A549 (cell line): ENCODE measurements around the gene NMT1. TPM values are rescaled to one million over a fixed set of nuclear protein-coding genes. Genes with fewer than 3 reads are reported as not detected.
A peak's percentile ranks its signal among the peaks of the same experiment; 100 is the strongest.

Experiments
- ATAC-seq, 2 experiments: fragments of 200-7000 bp in 1 of 2; fragments of >200 bp in 1 of 2; cut with Nextera tagmentation in 1 of 2; cut with Tn5 transposase in 1 of 2; 3 replicates each; pipeline versions ENCODE4 v1.8.0 to v1.9.1; 2018 to 2020; ENCODE audit warnings: mild to moderate bottlenecking in 1 of 2, moderate library complexity in 1 of 2
- CTCF ChIA-PET: fragments of 300-600 bp; sonication (Branson Sonifier 250); formaldehyde crosslinking; extraction: SDS; loops from one replicate; lab custom pipeline; 2021; ENCODE audit warnings: antibody characterized with exemption, inconsistent platforms; lab: Yijun Ruan, JAX
- POLR2A ChIA-PET: fragments of 350-600 bp; formaldehyde crosslinking; extraction: SDS; loops from one replicate; lab custom pipeline; 2021; ENCODE audit warnings: antibody characterized with exemption, inconsistent platforms; lab: Yijun Ruan, JAX
- DNase-seq, 2 experiments: peaks; one replicate each; pipeline versions ENCODE4 v3.0.0 to v3.0.0-alpha.2; 2011 to 2016; ENCODE audit warnings: low read depth in 1 of 2, low spot score in 1 of 2
- FAIRE-seq: peaks from 2 replicates; lab custom pipeline; 2011; peaks lifted over from hg19 to GRCh38; lab: Jason Lieb, UNC
- H3K27ac ChIP-seq, 2 experiments: fragments of >200 bp; sonication (Bioruptor Twin); formaldehyde crosslinking; 3 replicates each; pipeline ENCODE4 v1.5.1; 2016 to 2017
- H3K4me1 ChIP-seq: fragments of >200 bp; sonication (Bioruptor Twin); formaldehyde crosslinking; 3 replicates; pipeline ENCODE4 v1.6.1; 2016
- H3K4me2 ChIP-seq: fragments of >200 bp; sonication (Bioruptor Twin); formaldehyde crosslinking; 3 replicates; pipeline ENCODE4 v1.6.1; 2016
- H3K4me3 ChIP-seq: fragments of >200 bp; sonication (Bioruptor Twin); formaldehyde crosslinking; 3 replicates; pipeline ENCODE4 v1.5.1; 2016
- H3K9me3 ChIP-seq: fragments of >200 bp; sonication (Bioruptor Twin); formaldehyde crosslinking; 3 replicates; pipeline ENCODE4 v1.6.1; 2016
- ATOH8 ChIP-seq: fragments of 250-450 bp; sonication (Bioruptor Pico); IDR thresholded peaks from 2 replicates; pipeline ENCODE4 v1.5.0; 2020; ENCODE audit warnings: low read depth, mild to moderate bottlenecking, moderate library complexity
- BHLHE40 ChIP-seq: IDR thresholded peaks from 2 replicates; pipeline ENCODE4 v1.6.1; 2012; ENCODE audit warnings: low read depth, low read length, inconsistent platforms
- ESRRA ChIP-seq: fragments of 150-350 bp; IDR thresholded peaks from 2 replicates; pipeline ENCODE4 v1.6.1; 2014; ENCODE audit warnings: mild to moderate bottlenecking, low read length, borderline replicate concordance
- FOSL2 ChIP-seq, 2 experiments: fragments of 450-650 bp in 1 of 2; fragments of >200 bp in 1 of 2; sonication (Bioruptor Twin) in 1 of 2; formaldehyde crosslinking; IDR thresholded peaks; 2 replicates each; pipeline versions ENCODE4 v1.5.0 to v1.6.1; 2016 to 2020; ENCODE audit warnings: mild to moderate bottlenecking in 1 of 2, moderate library complexity in 1 of 2
- FOXS1 ChIP-seq: fragments of 250-450 bp; sonication (Bioruptor Pico); IDR thresholded peaks from 2 replicates; pipeline ENCODE4 v1.5.0; 2020; ENCODE audit warnings: mild to moderate bottlenecking, moderate library complexity
- GATA3 ChIP-seq: IDR thresholded peaks from 2 replicates; pipeline ENCODE4 v1.6.1; 2012; ENCODE audit warnings: borderline replicate concordance
- HEYL ChIP-seq: fragments of 250-450 bp; sonication (Bioruptor Pico); IDR thresholded peaks from 2 replicates; pipeline ENCODE4 v1.8.0; 2021; ENCODE audit warnings: mild to moderate bottlenecking, moderate library complexity
- HOXA7 ChIP-seq: fragments of 250-450 bp; sonication (Bioruptor Pico); IDR thresholded peaks from 2 replicates; pipeline ENCODE4 v1.5.0; 2020; ENCODE audit warnings: mild to moderate bottlenecking, moderate library complexity
- HOXB13 ChIP-seq: fragments of 250-450 bp; sonication (Bioruptor Pico); IDR thresholded peaks from 2 replicates; pipeline ENCODE4 v1.5.0; 2020; ENCODE audit warnings: low read depth, mild to moderate bottlenecking, moderate library complexity
- HOXB5 ChIP-seq: fragments of 250-450 bp; sonication (Bioruptor Pico); IDR thresholded peaks from 2 replicates; pipeline ENCODE4 v1.5.0; 2020; ENCODE audit warnings: mild to moderate bottlenecking, moderate library complexity
- JUN ChIP-seq, 2 experiments: fragments of >200 bp; sonication (Bioruptor Twin); formaldehyde crosslinking; IDR thresholded peaks; 2 replicates in 1 of 2; 3 replicates in 1 of 2; pipeline ENCODE4 v1.6.1; 2016 to 2017
- JUNB ChIP-seq: fragments of >200 bp; sonication (Bioruptor Twin); formaldehyde crosslinking; IDR thresholded peaks from 2 replicates; pipeline ENCODE4 v1.6.1; 2016
- MAFK ChIP-seq: fragments of 450-650 bp; IDR thresholded peaks from 2 replicates; pipeline ENCODE4 v1.6.1; 2014; ENCODE audit not compliant: partially characterized antibody
- MAZ ChIP-seq: fragments of 150-350 bp; IDR thresholded peaks from 2 replicates; pipeline ENCODE4 v1.6.1; 2014; ENCODE audit warnings: antibody characterized with exemption, low read depth, low read length, borderline replicate concordance
- MYC ChIP-seq: IDR thresholded peaks from 2 replicates; pipeline ENCODE4 v1.6.1; 2012; ENCODE audit warnings: mild to moderate bottlenecking, inconsistent platforms, low read length, improper control_type of control experiment, borderline replicate concordance
- NFE2L2 ChIP-seq: fragments of 150-350 bp; conservative IDR thresholded peaks from 2 replicates; pipeline ENCODE4 v1.6.1; 2014; ENCODE audit warnings: low read length
- POLR2AphosphoS2 ChIP-seq: conservative IDR thresholded peaks from 2 replicates; pipeline ENCODE4 v1.6.1; 2012; ENCODE audit warnings: low read length, improper control_type of control experiment, inconsistent platforms
- RARB ChIP-seq: fragments of 250-450 bp; sonication (Bioruptor Pico); IDR thresholded peaks from 2 replicates; pipeline ENCODE4 v1.8.0; 2021; ENCODE audit warnings: mild to moderate bottlenecking, moderate library complexity
- RFX5 ChIP-seq: fragments of 450-650 bp; IDR thresholded peaks from 2 replicates; pipeline ENCODE4 v1.7.1; 2014; ENCODE audit warnings: antibody characterized with exemption, mild to moderate bottlenecking, moderate library complexity
- SMC3 ChIP-seq: fragments of >200 bp; sonication (Bioruptor Twin); formaldehyde crosslinking; IDR thresholded peaks from 3 replicates; pipeline ENCODE4 v1.6.1; 2018; ENCODE audit warnings: inconsistent platforms
- SREBF2 ChIP-seq: fragments of 450-650 bp; IDR thresholded peaks from 2 replicates; pipeline ENCODE4 v1.6.1; 2014; ENCODE audit warnings: mild to moderate bottlenecking, moderate library complexity
- ZC3H11A ChIP-seq: fragments of 450-650 bp; IDR thresholded peaks from 2 replicates; pipeline ENCODE4 v1.6.1; 2014; ENCODE audit warnings: antibody characterized with exemption, mild to moderate bottlenecking
- ZFP36 ChIP-seq: fragments of 450-650 bp; IDR thresholded peaks from 2 replicates; pipeline ENCODE4 v1.6.1; 2014; ENCODE audit warnings: borderline replicate concordance; ENCODE audit not compliant: partially characterized antibody
- ZNF302 ChIP-seq: fragments of 250-450 bp; sonication (Bioruptor Pico); IDR thresholded peaks from 2 replicates; pipeline ENCODE4 v1.9.0; 2021; ENCODE audit warnings: inconsistent platforms, mild to moderate bottlenecking, moderate library complexity
- WGBS: methylation state at CpG from one replicate; pipeline ENCODE4 v1.1.6; 2017; ENCODE audit errors: missing lambda C conversion rate; 5-methylcytosine and 5-hydroxymethylcytosine counted together
- polyA plus RNA-seq, 4 experiments: library from polyadenylated mRNA; depleted of rRNA in 3 of 4; stranded (reverse); fragments of >200 nt; fragmentation: RNase III in 1 of 4; extraction: RNeasy Plus Mini Kit Qiagen cat#74134 plus additional on column Dnase treatment in 1 of 4; gene quantifications; 2 replicates in 3 of 4; 3 replicates in 1 of 4; pipeline ENCODE4 v1.2.3, GENCODE V29; 2011 to 2017
- TF ChIP-seq, protein P1 (sequence below): fragments of 450-650 bp; IDR thresholded peaks from 2 replicates; pipeline ENCODE4 v1.6.1; 2014; ENCODE audit warnings: antibody characterized with exemption
- TF ChIP-seq, protein P2 (sequence below): IDR thresholded peaks from 2 replicates; pipeline ENCODE4 v1.6.1; 2012

The NMT1 gene
- polyA plus RNA-seq, 2 of the 4 experiments (the other 2 are of a cell fraction) = 82.9 to 270 TPM

- TF ChIP-seq ZC3H11A (no peak), ZFP36 (no peak), SREBF2 (no peak)
These were observed 67.9 kb downstream of the NMT1 start (continued) for GRCh38 chr17:45128989-45129388.

GRCh38 chr17:45129426-45129939, 68.4 kb downstream of the NMT1 start:
- H3K4me3 ChIP-seq = peak overlapping the region; percentile 98; the same call in 2 of the 3 replicates
- no peak for ATAC-seq

DNA sequence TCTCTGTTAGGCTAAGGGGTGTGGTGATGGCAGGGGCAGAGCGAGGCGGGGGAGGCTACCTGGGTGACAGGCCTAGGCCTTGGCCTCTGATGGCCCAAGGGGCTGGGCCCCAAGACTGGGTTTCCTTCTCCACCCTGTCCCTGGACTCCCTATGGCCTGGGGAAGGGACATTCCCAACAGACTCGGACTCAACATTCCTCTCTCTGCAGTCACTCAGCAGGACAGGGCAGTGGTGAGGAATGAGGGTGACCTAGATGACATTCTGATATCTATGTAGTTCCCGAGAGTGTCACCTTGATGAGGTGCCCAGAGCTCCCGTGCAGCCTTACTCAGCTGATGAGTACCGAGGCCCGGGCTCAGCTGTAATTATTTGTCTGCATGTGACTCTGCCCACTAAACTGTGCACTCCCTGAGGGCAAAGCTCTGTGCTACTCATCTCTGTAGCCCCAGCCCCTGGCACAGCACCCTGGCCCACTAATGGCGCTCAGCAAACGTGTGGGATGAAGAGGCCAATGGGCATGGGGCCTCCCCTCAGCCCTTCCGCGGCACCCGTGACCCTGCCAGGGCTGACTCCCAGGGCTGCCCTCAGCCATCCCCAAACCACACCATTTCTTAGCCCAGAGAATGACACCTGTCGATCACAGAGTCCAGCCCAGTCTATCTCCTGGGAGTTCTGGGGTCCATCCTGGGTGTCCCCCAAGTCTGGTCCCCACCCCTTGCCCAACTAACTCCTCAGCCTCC, 69.0 kb downstream of the NMT1 start:
- H3K4me3 ChIP-seq = peak overlapping the region; percentile 98
- DNase-seq (peak in 1 of 2 experiments; percentile 67), ATAC-seq (peak; percentile 1 to 2; a peak in 4 of 6 replicates), FAIRE-seq (peak; percentile 61)
- ChIA-PET CTCF (interaction anchor here (0.9 to 20.1 kb wide), 11 partner anchors 9 to 358 kb away, joined by 3 to 742 read pairs (median 8); partner anchors contain the start of genes HEXIM1 and HEXIM2), POLR2A (interaction anchor here (0.6 to 1.0 kb wide), 2 partner anchors 18 kb away, joined by 3 to 4 read pairs; partner anchors contain the start of gene HEXIM1)
- H3K4me2 ChIP-seq = peak overlapping the region; percentile 90
- no peaks in the 10 kb centered on the region for H3K9me3 ChIP-seq
- peaks cover 59% of the 10 kb centered on the region for H3K4me1 ChIP-seq
- TF ChIP-seq, protein P1, sequence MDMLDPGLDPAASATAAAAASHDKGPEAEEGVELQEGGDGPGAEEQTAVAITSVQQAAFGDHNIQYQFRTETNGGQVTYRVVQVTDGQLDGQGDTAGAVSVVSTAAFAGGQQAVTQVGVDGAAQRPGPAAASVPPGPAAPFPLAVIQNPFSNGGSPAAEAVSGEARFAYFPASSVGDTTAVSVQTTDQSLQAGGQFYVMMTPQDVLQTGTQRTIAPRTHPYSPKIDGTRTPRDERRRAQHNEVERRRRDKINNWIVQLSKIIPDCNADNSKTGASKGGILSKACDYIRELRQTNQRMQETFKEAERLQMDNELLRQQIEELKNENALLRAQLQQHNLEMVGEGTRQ = 0 out of 2 replicates have a peak, but pooled peaks have one; percentile 22
- TF ChIP-seq POLR2AphosphoS2 (no peak), FOXS1 (no peak), JUNB (no peak), ESRRA (no peak), JUN (IDR thresholded peaks at IDR 0.05) (0 out of 5 replicates have a peak, but pooled peaks of 1 of the 2 experiments have one; percentile 19), HOXA7 (CRISPR knock-in tag) (no peak), BHLHE40 (peak; percentile 60; the same call in 1 of the 2 replicates), RFX5 (no peak), ZNF302 (CRISPR knock-in tag) (0 out of 2 replicates have a peak, but pooled peaks have one; percentile 21), SMC3 (no peak), MYC (0 out of 2 replicates have a peak, but pooled peaks have one; percentile 38), SREBF2 (no peak), NFE2L2 (no peak), ATOH8 (CRISPR knock-in tag) (no peak), GATA3 (peak; percentile 51; the same call in 1 of the 2 replicates), FOSL2 (IDR thresholded peaks at IDR 0.05) (no peak), FOSL2 (CRISPR knock-in tag; IDR thresholded peaks at IDR 0.05) (peak; percentile 29; the same call in 1 of the 2 replicates)
- TF ChIP-seq, protein P2, sequence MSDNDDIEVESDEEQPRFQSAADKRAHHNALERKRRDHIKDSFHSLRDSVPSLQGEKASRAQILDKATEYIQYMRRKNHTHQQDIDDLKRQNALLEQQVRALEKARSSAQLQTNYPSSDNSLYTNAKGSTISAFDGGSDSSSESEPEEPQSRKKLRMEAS = peak; percentile 35; the same call in 1 of the 2 replicates
- WGBS = 31% methylated on average over 13 of the region's 13 CpGs
- peak overlapping the region; percentile 95 to 99 for H3K27ac ChIP-seq

More at GRCh38 chr17:45129426-45129939, 68.4 kb downstream of the NMT1 start:
- FAIRE-seq (no peak), DNase-seq (peak in 1 of 2 experiments; percentile 77)
- Histone ChIP-seq H3K4me1 (peaks cover 66% of the 10 kb centered on the region), H3K9me3 (no peaks in the 10 kb centered on the region), H3K27ac (peak overlapping the region; percentile 95 to 99), H3K4me2 (peak overlapping the region; percentile 90)
- TF ChIP-seq MAZ (no peak), HOXB13 (CRISPR knock-in tag) (peak; percentile 48; the same call in 1 of the 2 replicates), HOXA7 (CRISPR knock-in tag) (no peak), HOXB5 (CRISPR knock-in tag) (peak; percentile 59; the same call in 1 of the 2 replicates), JUN (IDR thresholded peaks at IDR 0.05) (0 out of 5 replicates have a peak, but pooled peaks of 1 of the 2 experiments have one; percentile 27), ZNF302 (CRISPR knock-in tag) (0 out of 2 replicates have a peak, but pooled peaks have one; percentile 52), RARB (no peak), HEYL (CRISPR knock-in tag) (no peak), MAFK (peak; percentile 57)
- TF ChIP-seq, protein P2 = no peak; the same call in 1 of the 2 replicates
- ChIA-PET CTCF (interaction anchor here (0.7 to 20.1 kb wide), 12 partner anchors 13 to 218 kb away, joined by 3 to 742 read pairs (median 6); partner anchors contain the start of genes HEXIM1 and HEXIM2), POLR2A (interaction anchor here (1.0 kb wide), 1 partner anchor 17 kb away, joined by 4 read pairs; no protein-coding TSS in a partner anchor)
- 48% methylated on average over 10 of the region's 10 CpGs for WGBS
